DOHH2 (cell line): Measurements from ENCODE around the gene ITPR2.

Source experiments
- CTCF ChIP-seq: fragments of 200-600 bp; sonication (generic); IDR thresholded peaks from one replicate; pipeline ENCODE4 v1.5.1; 2014; ENCODE audit warnings: antibody characterized with exemption, mild to moderate bottlenecking, low read depth, low read length; ENCODE audit not compliant: poor library complexity, severe bottlenecking
- EZH2phosphoT487 ChIP-seq: fragments of 200-600 bp; sonication (generic); IDR thresholded peaks from 2 replicates; pipeline ENCODE4 v1.6.1; 2017; ENCODE audit warnings: borderline replicate concordance, mild to moderate bottlenecking, antibody characterized with exemption, low read length, moderate library complexity, mixed read lengths

GRCh38 chr12:26610774-26611173, 222.2 kb downstream of the ITPR2 start:
- no peak for TF ChIP-seq EZH2phosphoT487
- no peak for TF ChIP-seq CTCF
